GM12878 (cell line): Measurements from ENCODE around the gene CDK2. TPM values are rescaled to one million over a fixed set of nuclear protein-coding genes. Genes with fewer than 3 reads are reported as not detected.
"Not testable (repeated sequence)": the region's sequence is repeated elsewhere in the genome, so short reads cannot be mapped to it uniquely, and the experiment has no call there.

Experiments
- ATAC-seq: fragments of 200-7000 bp; cut with Tn5 transposase; 3 replicates; pipeline ENCODE4 v1.9.1; 2020; ENCODE audit warnings: mild to moderate bottlenecking, moderate library complexity
- BruUV-seq: library from RNA; stranded (reverse); fragments of 400-500 nt; replicated peaks from 2 replicates; lab custom pipeline; 2021; lab: Mats Ljungman, UMichigan
- CTCF ChIA-PET: fragments of 300-600 bp; sonication (Branson Sonifier 250); formaldehyde crosslinking; extraction: SDS; loops from one replicate; lab custom pipeline; 2021; ENCODE audit warnings: inconsistent platforms; lab: Yijun Ruan, JAX
- POLR2A ChIA-PET: fragments of 350-600 bp; formaldehyde crosslinking; extraction: SDS; loops from one replicate; lab custom pipeline; 2021; ENCODE audit warnings: inconsistent platforms; lab: Charles Lee
- RAD21 ChIA-PET: fragments of 300-600 bp; sonication (Branson Sonifier 250); formaldehyde crosslinking; loops from one replicate; lab custom pipeline; 2023; ENCODE audit warnings: antibody characterized with exemption; ENCODE audit not compliant: unreplicated experiment; lab: Charles Lee
- SMC1A ChIA-PET: fragments of 300-600 bp; sonication (Branson Sonifier 250); formaldehyde crosslinking; loops from one replicate; lab custom pipeline; 2023; ENCODE audit not compliant: unreplicated experiment, uncharacterized antibody; lab: Charles Lee
- DNase-seq: peaks from one replicate; pipeline ENCODE4 v3.0.0-alpha.2; 2011; ENCODE audit warnings: low read depth, low spot score
- FAIRE-seq: peaks from 3 replicates; lab custom pipeline; 2011; peaks lifted over from hg19 to GRCh38; lab: Jason Lieb, UNC
- H2AFZ ChIP-seq: 2 replicates; pipeline ENCODE4 v1.6.0; 2011; ENCODE audit warnings: low read depth, low read length, control low read depth; ENCODE audit not compliant: control insufficient read depth
- H3K27ac ChIP-seq: 2 replicates; pipeline ENCODE4 v1.5.1; 2011; ENCODE audit warnings: control low read depth; ENCODE audit not compliant: control insufficient read depth, insufficient read depth
- H3K27me3 ChIP-seq, 2 experiments: replicated peaks in 1 of 2; 2 replicates each; pipeline versions ENCODE4 v1.6.0 to v1.6.1; 2011; ENCODE audit warnings: low read length in 1 of 2; ENCODE audit not compliant: control insufficient read depth in 2 of 2, insufficient read depth in 2 of 2
- H3K36me3 ChIP-seq, 2 experiments: 2 replicates each; pipeline ENCODE4 v1.5.1; 2011; ENCODE audit warnings: low read length in 1 of 2; ENCODE audit not compliant: control insufficient read depth in 2 of 2, insufficient read depth in 2 of 2
- H3K4me1 ChIP-seq: 2 replicates; pipeline ENCODE4 v1.6.1; 2011; ENCODE audit warnings: mild to moderate bottlenecking, low read length, moderate library complexity, mixed read lengths; ENCODE audit not compliant: control insufficient read depth, insufficient read depth
- H3K4me2 ChIP-seq: 2 replicates; pipeline ENCODE4 v1.6.0; 2011; ENCODE audit warnings: control low read depth; ENCODE audit not compliant: control insufficient read depth, insufficient read depth
- H3K4me3 ChIP-seq: fragments of 200-600 bp; sonication (generic); 2 replicates; pipeline ENCODE4 v1.5.1; 2016
- H3K79me2 ChIP-seq: 2 replicates; pipeline ENCODE4 v1.6.0; 2011; ENCODE audit warnings: low read length; ENCODE audit not compliant: control insufficient read depth, insufficient read depth
- H3K9ac ChIP-seq: 2 replicates; pipeline ENCODE4 v1.8.0; 2011; ENCODE audit warnings: low read length, control low read depth, mixed read lengths; ENCODE audit not compliant: control insufficient read depth, insufficient read depth
- H3K9me3 ChIP-seq: replicated peaks from 3 replicates; pipeline ENCODE4 v1.5.1; 2011; ENCODE audit warnings: mild to moderate bottlenecking, low read length; ENCODE audit not compliant: control insufficient read depth, insufficient read depth
- H4K20me1 ChIP-seq: 2 replicates; pipeline ENCODE4 v1.6.0; 2011; ENCODE audit not compliant: control insufficient read depth, insufficient read depth
- EGR1 ChIP-seq, 2 experiments: IDR thresholded peaks; 1 replicate in 1 of 2; 2 replicates in 1 of 2; pipeline ENCODE4 v1.6.1; 2011 to 2012; ENCODE audit warnings: low read depth in 2 of 2, low read length in 2 of 2, borderline replicate concordance in 1 of 2, mild to moderate bottlenecking in 1 of 2, moderate library complexity in 1 of 2
- HDGF ChIP-seq: fragments of 450-650 bp; IDR thresholded peaks from 2 replicates; pipeline ENCODE4 v1.6.1; 2016; ENCODE audit warnings: antibody characterized with exemption
- HSF1 ChIP-seq: fragments of 150-350 bp; IDR thresholded peaks from 2 replicates; pipeline ENCODE4 v1.6.1; 2014; ENCODE audit warnings: mild to moderate bottlenecking, low read depth, low read length
- IKZF1 ChIP-seq: fragments of 450-650 bp; conservative IDR thresholded peaks from 2 replicates; pipeline ENCODE4 v1.6.1; 2017; ENCODE audit warnings: antibody characterized with exemption, mild to moderate bottlenecking
- POLR2AphosphoS2 ChIP-seq: IDR thresholded peaks from 2 replicates; pipeline ENCODE4 v1.6.1; 2011; ENCODE audit warnings: low read depth, mild to moderate bottlenecking, low read length, improper control_type of control experiment, moderate library complexity
- SIX5 ChIP-seq: IDR thresholded peaks from 2 replicates; pipeline ENCODE4 v1.6.1; 2011; ENCODE audit warnings: mild to moderate bottlenecking, low read depth, low read length, moderate library complexity; ENCODE audit not compliant: severe bottlenecking
- STAT3 ChIP-seq: IDR thresholded peaks from 2 replicates; pipeline ENCODE4 v1.6.1; 2011; ENCODE audit warnings: low read depth, low read length, improper control_type of control experiment
- WGBS: methylation state at CpG from one replicate; pipeline ENCODE4 v1.1.6; 2016; ENCODE audit warnings: low lambda C conversion rate; ENCODE audit not compliant: insufficient replicate concordance, insufficient coverage; ENCODE audit errors: missing lambda C conversion rate; 5-methylcytosine and 5-hydroxymethylcytosine counted together
- in situ Hi-C: fragments of 300-500 bp; cut with MboI; formaldehyde crosslinking; loops from 9 replicates; pipeline ENCODE4 v1.14.3; 2018; ENCODE audit warnings: mixed read lengths
- intact Hi-C: fragments of 100-400 bp; cut with micrococcal nuclease; formaldehyde crosslinking; loops from one replicate; pipeline ENCODE4 v1.14.2; 2022; ENCODE audit not compliant: unreplicated experiment
- polyA plus RNA-seq, 11 experiments: library from polyadenylated mRNA; depleted of rRNA in 4 of 11; unstranded in 6 of 11; stranded (reverse) in 5 of 11; fragments of >200 nt; fragmentation: Nextera tagmentation in 4 of 11; fragmentation: Illumina TruSeq in 1 of 11; extraction: Ambion mirVana in 4 of 11; extraction: Trizol in 1 of 11; gene quantifications; 1 replicate in 1 of 11; 2 replicates in 10 of 11; pipeline versions ENCODE4 v1.2.1 to v1.2.3, GENCODE V29; 2011 to 2016; ENCODE audit warnings: inconsistent platforms in 2 of 11, missing spikeins in 2 of 11, low read depth in 1 of 11
- total RNA-seq, 4 experiments: library from RNA; depleted of rRNA in 3 of 4; stranded (reverse); fragments of >200 nt in 3 of 4; fragmentation: Illumina TruSeq in 1 of 4; extraction: Trizol in 1 of 4; gene quantifications; 2 replicates each; pipeline versions ENCODE4 v1.2.1 to v1.2.3, GENCODE V29; 2013 to 2021
- TF ChIP-seq, protein P1 (sequence below): IDR thresholded peaks from 2 replicates; pipeline ENCODE4 v1.6.1; 2012; ENCODE audit warnings: low read depth, low read length, improper control_type of control experiment

The CDK2 gene
- total and polyA plus RNA-seq, 10 of the 15 experiments (the other 5 are each of a cell fraction or from before 2014, with no cell fraction given): 13.1 to 138 (median 82.2) TPM

DNA sequence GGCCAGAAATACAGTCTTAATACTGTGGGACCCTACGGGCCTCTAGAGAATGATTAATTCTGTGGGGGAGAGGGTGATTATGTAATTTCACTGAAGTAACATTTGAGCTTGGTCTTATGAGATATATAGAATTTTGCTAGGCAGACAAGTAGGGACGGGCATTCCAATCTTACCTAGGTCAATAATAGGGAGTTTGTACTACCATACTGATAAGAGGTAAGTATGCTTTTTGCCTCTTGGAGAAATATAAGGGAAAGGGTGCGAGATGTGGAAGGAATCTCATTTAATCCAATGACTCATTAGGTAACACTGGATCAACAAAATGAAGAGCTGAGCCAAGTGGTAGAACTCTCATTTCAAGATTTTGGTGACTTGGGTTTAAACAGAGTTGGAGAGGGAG, 12.4 kb downstream of the CDK2 start (continued):
- TF ChIP-seq, protein P1, sequence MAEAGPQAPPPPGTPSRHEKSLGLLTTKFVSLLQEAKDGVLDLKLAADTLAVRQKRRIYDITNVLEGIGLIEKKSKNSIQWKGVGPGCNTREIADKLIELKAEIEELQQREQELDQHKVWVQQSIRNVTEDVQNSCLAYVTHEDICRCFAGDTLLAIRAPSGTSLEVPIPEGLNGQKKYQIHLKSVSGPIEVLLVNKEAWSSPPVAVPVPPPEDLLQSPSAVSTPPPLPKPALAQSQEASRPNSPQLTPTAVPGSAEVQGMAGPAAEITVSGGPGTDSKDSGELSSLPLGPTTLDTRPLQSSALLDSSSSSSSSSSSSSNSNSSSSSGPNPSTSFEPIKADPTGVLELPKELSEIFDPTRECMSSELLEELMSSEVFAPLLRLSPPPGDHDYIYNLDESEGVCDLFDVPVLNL: no peak
- TF ChIP-seq IKZF1 (no peak), HDGF (no peak), POLR2AphosphoS2 (no peak), STAT3 (no peak), EGR1 (IDR thresholded peaks at IDR 0.05; ENCODE audit: borderline replicate concordance in 1 of 2, low read depth in 2 of 2, low read length in 2 of 2) (no peak), HSF1 (no peak), SIX5 (no peak)

- H3K9ac ChIP-seq, H4K20me1 ChIP-seq, H3K9me3 ChIP-seq, intact Hi-C loops, H3K27me3 ChIP-seq, ATAC-seq, H2AFZ ChIP-seq, BruUV-seq, H3K79me2 ChIP-seq, H3K4me3 ChIP-seq, in situ Hi-C loops, DNase-seq, FAIRE-seq: not testable (repeated sequence)
- Histone ChIP-seq H3K4me2 (peak overlapping the region; percentile 31; the same call in 1 of the 2 replicates), H3K36me3 (peaks cover 0 to 15% of the 10 kb centered on the region in 2 experiments; a peak in 3 of 4 replicates), H3K27ac (peak overlapping the region; percentile 38; the same call in 1 of the 2 replicates), H3K4me1 (peaks cover 16% of the 10 kb centered on the region)
- ChIA-PET POLR2A (interaction anchor here (0.5 to 5.6 kb wide), 14 partner anchors 8 to 243 kb away, joined by 3 to 85 read pairs (median 4); partner anchors contain the start of genes DGKA and RAB5B), SMC1A (interaction anchor here (0.7 to 3.0 kb wide), 11 partner anchors 8 to 655 kb away, joined by 3 to 37 read pairs (median 6); partner anchors contain the start of genes ORMDL2, RAB5B, SARNP and SUOX), CTCF (interaction anchor here (0.7 to 4.2 kb wide), 9 partner anchors 8 to 52 kb away, joined by 3 to 45 read pairs (median 4); partner anchors contain the start of genes RAB5B and SUOX), RAD21 (interaction anchor here (0.6 to 6.4 kb wide), 10 partner anchors 8 to 244 kb away, joined by 3 to 56 read pairs (median 6); partner anchors contain the start of genes DNAJC14, RAB5B and SUOX)
- 57% methylated on average over 5 of the region's 5 CpGs for WGBS
Measured at GRCh38 chr12:55981882-55982281, 15.3 kb downstream of the CDK2 start.
